Muscle of back (tissue), 11 donors: ENCODE data around the gene GOT1. TPM values are rescaled to one million over a fixed set of nuclear protein-coding genes. Genes with fewer than 3 reads are reported as not detected.

Source experiments
- DNase-seq, 3 donors: peaks; one replicate each; pipeline versions ENCODE4 v3.0.0 to v3.0.0-alpha.2; 2013
- polyA plus RNA-seq, 10 donors: library from polyadenylated mRNA; unstranded; fragments of 120-200 nt; gene quantifications; one replicate each; pipeline ENCODE4 v1.2.1, GENCODE V29; 2013; ENCODE audit not compliant: insufficient read length in 10 of 10

The GOT1 gene
- polyA plus RNA-seq, 10 donors, result 31.9 to 47.7 (median 38.7) TPM

DNA sequence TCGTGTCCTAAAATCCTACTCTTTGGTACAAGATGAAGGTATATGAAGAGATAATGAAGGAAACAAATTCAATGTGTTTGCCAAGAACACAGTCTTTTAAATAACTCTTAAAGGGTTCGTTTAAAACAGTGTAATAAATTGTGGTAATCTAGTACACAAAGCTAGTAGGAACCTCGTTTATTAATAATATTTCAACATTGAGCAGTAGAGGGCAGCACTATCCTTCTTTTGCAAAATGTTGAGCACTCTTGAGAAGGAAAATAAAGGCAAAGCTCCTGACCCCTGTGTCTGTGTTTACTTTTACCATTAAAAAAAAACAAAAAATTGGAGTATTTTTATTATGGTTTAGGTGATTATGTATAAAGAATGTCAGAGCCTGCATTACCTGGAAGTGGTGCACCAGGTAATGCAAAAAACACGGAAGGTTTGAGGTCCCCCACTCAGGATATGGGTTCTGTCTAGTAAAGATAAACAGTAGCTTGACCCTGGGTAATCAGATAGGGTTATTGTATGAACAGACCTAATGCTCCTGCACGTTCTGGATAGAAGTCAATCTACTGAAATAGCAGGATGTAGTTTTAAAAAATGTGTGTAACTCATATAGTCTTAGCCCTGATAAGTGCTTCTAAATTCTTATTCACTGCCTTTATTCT lies 5.7 kb upstream of the GOT1 start:
- peak; percentile 24 to 67 (median 44) for DNase-seq

DNA sequence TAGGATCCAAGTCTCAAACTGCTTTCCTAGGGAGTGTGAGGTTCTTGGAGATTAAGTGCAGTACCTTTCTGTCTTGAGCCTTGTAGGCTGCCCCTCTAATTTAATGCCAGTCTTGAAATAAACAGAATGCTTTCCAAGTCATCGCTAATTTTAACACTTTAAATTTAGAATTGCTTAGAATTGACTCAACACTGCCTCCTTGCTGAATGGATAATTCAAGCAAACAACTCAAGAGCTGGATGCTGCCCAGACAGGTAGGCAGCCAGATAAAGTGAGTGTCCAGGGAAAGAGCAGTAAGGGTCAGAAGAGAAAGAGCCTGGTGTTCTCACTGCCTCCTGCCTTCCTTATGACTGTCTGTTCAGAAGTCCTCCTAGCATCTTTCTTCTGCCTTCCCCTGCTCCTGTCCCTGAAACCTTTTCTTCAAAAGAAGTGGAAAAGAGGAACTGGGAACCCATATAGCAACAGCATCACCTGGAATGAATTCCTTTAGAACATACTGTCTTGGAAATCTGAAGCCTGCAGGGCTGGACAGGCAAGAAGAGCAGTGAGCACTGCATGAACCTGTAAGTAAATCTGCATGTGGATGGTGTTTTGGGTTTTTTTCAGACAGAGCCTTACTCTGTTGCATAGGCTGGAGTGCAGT lies 3.1 kb upstream of the GOT1 start:
- no peak for DNase-seq

DNA sequence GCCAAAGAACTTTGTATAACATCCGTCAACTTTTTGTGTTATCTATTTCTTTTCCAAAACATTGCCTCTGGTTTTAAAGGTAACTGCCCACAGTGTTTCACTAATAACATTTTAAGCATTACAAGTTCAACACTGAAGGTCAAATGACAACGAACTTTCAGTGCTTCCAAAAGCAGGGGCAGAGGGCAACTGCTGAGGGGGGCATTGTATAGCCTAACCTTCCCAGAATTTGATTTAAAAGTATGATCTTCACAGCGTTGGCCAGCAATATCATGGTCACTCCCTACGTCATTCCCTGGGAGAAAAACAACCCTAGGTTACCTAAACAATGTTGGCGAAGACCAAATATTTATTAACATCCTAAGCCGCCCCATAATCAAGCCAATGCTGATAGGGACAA lies 2.5 kb upstream of the GOT1 start:
- no peak for DNase-seq

DNA sequence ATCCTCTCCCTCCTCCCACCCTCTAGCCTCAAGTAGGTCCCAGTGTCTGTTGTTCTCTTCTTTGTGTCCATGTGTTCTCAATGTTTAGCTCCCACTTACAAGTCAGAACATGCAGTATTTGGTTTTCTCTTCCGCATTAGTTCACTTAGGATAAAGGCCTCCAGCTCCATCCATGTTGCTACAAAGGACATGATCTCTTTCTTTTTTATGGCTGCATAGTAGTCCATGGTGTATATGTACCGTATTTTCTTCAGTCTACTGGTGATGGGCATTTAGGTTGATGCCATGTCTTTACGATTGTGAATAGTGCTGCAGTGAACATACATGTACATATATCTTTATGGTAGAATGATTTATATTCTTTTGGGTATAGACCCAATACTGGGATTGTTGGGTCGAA lies 1.6 kb upstream of the GOT1 start:
- DNase-seq, result no peak

DNA sequence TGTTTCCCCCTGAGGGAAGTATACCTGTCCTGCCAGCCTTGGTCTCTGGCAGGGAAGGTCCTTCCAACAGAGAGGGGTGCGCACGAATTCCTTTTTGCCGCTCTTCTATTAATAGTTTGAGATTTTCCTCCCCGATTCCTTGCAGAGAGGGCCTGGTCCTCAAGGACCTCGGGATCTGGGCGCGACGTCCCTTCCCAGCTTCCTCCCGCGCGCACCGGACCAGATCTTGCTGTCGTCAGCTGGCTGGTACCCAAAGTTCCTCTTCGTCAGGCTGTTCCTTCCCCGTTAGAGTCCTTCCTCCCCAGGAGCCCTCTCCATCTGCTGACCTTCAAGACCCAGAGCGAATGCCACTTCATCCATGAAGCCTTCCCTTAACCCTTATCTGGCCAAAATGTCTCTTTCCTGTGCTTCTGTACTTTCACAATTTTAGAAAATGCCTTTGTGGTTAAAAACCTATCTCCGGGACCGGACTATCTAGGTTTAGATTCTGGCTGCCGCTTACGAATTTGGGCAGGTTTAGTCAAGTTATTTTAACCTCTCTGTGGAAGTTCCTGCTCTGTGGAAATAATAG lies 851 bp upstream of the GOT1 start:
- peak; percentile 43 to 81 (median 61) for DNase-seq

DNA sequence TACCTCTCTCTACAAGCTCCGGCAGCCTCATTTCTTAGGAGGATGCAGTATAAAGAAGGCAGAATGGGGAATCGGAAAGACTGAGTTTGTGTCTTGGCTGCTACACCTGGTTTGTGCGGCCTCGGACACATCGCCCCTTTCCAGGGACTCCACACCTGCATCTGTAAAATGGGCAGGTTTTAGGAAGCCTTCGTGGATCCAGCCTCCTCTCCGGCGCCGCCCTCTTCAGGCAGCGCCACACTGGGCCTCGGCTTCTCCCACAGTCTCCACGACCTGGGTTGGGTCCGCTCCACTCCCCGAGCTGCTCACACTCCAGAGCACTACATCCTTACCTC lies 341 bp downstream of the GOT1 start:
- DNase-seq, result no peak

DNA sequence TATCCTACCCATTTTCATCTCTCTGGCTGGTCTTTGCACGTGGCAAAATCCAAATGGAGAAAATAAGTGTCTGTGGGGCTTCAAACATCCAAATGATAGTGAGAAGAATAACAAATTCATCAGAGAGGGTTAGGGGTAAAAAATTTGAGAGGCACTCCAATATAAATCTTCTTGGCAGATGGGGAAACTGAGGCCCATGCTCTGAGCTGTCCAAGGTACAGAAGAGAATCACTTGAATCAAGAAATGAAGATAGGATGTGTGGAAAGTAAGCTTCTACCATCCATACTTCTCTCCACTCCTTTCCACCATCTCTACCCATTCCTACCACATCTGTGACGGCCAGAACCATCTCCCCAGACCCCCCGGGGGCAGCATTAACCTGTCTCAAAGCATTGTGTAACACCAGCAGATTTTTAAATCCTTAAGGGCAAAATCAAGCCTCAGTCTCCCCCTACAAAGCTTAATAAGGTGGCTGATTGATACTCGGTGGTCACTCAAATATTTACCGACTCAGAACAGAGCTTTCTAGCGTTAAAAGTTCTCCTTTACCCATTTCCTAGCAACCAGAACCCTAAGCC lies 818 bp downstream of the GOT1 start:
- no peak for DNase-seq

DNA sequence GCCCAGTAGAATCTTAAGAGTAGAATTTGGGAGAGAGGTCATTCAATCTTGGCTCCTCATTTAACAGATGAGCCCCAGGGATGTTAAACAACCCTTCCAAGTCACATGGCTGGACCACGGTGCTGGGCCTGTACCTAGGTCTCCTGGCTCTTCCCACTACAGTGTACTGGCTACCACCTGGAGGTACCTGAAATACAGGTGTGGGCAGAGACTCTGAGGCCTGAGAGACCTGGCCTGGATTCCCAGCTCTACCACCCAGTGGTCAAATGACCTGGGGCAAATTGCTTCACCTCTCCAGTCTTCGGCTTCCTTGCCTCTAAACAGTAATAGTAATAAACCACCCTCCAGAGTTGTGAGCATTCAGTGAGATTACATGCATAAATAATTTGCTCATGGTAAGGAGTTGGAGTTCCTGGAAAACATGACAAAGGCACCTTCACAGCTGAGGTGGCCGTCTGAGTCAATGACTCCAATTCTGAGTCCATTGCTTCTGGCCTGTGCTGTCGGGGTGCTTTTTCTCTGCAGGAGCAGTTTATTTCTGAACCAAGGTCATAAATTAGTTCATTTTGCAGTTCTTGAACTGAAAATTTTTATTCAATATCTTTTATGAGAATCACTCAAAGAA lies 2.7 kb downstream of the GOT1 start:
- DNase-seq, result no peak

DNA sequence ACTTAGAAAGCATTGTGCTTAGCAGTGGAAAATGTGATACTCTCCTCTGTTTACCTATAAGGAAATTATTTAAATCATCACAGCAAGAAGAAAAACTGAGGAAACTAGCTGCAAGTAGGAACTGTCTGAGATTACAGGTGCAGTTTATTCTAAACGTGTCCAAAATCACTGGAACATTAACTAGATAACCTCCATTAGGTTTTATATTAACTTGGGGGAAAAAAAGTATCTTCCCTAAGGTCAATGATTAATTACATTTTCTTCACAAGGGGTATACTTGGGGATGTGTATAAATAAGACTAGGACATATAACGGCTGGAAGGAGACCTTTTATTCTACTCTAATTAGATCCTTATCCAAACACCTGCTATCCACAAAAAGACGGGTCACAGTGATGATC lies 3.7 kb downstream of the GOT1 start:
- DNase-seq, result no peak

DNA sequence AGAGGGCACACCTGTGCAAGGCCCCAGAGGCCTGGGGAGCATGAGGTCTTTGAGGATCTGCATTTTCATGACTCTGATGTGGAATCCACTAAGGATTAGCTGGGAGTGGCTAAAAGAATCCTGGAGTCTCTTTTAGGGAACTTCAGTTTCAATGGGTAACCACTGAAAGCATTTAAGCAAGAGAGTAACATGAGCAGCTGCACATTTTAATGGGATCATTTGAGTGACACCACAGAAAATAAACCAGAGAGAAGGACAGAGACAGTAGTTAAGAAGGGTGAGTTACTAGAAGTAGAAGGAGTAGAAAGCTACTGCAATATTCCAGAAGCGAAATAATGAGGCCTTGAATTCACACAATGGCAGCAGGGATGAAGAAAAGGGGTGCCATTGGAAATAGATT lies 5.2 kb downstream of the GOT1 start:
- DNase-seq, result no peak

DNA sequence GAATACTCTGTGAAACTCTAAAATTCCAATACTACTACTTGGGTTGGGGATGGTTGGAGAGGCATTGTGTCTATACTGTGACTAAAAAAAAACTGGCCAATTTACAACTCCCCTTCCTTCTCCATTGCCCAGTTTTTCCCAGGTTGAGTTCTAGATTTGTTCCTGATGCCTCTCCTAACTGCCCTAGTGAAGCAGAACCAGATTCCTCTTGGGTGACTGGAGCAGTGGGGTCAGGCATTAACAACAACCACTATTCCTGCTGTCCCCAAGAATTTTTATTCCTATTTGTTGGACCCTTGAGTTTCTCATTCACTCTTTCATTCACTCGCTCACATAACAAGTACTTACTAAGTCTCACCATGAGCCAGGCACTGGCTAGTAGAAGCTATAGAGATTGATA lies 5.8 kb downstream of the GOT1 start:
- no peak for DNase-seq

DNA sequence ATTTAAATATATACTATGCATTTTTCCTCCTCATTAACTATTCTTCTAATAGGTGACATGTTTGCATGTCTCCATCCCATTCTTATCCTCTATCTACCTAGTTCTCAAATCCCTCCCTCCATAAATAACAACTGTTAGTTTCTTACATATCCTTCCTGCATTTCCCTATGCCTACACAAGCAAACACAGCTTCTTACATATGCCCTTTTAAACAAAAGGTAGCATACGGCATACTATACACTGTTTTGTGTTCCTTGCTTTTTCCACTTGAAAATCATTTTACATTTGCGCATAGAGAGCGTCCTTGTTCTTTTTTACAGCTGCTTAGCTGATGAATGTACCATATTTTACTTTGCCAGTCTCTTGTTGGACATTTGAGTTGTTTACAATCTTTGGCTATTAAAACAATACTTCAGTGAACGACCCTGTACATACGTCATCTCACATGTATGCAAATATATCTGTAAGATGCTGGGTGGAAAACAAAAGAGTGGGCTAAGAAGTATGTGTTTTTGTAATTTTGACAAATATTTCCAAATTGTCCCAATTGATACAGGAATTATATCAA lies 7.8 kb downstream of the GOT1 start:
- DNase-seq, result no peak

DNA sequence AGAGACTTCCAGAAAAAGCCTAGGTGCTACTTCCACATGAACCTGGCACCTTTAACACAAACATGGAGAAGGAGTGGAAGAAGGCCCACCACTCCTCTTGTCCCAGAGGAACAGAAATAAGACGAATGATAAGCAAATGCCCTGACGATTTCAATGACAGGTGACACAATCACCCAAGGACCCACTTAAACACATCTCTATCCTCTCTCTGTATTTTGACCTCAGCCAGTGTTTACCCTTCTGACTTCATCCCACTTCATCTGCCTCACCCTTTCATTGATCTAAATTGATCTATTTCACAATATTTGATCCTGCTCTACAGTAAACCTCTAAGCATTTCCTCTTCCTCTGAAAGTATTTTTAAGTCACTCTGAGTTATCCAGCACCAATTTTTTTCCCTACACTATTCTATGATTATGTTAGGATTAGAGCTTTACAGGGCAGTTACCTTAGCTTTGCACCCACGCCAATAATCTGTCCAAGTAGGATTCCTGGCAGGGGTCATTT lies 9.1 kb downstream of the GOT1 start:
- DNase-seq, result no peak

DNA sequence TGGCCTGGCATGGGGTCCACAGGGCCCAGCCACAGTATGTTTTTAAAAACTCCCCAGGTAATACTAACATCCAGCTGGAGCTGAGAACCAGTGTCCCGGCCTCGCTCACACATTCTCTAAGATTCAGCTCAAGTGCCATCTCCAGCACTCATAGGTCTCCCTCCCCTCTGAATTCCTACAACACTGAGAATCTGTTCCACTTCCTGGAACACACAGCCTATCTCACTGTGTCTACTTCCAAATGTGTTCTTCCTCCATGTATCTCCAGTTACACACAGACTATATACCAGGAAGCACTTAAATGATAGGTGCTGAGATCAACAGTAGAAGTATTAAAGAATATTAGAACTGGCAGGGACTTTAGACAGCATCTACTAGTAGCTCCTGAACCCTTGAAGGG lies 10.7 kb downstream of the GOT1 start:
- no peak for DNase-seq

DNA sequence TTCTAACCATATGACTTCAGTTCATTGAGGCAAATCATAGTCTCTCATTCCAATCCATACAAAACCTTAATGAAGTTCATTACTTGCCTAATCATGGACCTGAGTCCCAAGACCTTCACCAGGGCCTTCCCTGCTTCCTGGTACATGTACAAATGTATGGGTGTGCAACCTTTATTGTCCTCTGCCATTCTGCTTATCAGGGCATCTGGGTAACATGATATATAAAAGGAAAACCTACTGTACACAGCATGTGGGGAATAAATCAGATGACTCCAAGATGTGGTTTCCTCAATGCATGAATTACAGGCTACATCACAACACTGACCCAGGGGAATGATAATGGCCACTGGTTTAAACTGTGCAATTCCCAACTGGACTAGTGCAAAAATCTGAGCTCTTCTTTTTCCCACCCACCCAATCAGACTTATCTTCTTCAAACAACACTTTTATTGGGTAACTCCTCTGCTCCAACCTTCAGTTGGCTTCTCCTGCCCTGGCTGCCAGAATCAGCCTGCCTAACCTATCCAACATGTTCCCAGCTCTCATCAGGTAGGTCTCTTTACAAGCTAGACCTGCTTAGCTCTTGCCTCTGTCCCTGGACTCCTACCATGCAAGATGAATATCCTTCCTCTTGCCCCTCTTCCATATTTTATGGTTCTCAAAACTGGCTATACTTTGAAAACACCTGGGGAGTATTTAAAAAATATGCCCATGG lies 11.4 kb downstream of the GOT1 start:
- DNase-seq, result no peak

DNA sequence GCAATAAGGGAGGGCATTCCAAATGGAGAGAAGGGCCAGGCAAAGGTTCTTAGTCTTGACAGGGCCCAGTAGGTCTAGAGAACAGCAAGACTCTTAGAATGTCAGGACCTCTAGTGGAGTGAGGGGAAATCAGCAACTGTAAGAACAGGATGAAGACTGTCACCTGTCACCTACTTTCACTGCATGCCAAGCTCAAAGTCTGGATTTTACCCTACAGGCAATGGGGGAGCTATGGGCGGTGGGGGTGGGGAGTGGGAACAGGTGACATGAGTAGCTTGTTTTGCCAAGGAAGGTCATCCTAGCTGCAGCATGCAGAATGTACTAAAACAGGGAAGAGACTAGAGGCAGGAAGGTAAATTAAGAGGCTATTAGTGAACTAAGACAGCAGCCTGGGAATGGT lies 18.3 kb downstream of the GOT1 start:
- DNase-seq, result no peak

DNA sequence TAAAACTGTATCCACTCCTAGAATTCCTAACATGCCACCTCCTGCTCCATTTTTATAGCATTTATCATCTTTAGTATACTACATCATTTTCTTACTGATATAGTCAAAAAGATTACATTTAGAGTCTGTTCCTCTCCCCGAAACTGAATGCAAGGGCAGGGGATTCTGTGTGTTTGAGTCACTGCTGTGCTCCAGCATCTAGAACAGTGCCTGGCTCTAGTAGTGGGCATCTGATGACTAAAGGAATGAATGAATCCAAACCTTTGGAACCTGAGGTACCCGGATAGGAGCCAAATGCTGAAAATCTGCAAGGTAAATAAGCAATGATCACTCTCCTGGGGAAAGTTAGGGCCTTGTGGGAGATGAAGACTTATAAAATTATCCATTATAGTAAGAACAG lies 18.9 kb downstream of the GOT1 start:
- no peak for DNase-seq

DNA sequence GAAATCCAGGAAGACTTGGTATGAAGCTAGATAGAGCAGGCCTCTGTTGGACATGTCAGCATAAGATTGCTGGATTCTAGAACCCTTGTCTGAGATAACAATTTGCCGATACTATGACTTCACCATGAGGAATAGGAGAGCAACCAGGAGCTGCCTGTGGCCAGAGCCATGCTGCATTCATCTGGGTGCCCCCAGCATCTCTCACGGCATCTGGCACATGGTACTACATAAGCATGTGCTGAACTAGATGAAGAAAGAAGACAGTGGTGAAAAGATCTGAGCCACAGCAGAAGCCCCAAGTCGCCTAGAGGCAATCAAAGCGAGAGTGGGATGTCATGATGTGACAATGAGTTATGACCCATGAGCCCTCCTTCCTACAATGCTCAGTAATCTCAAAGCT lies 19.5 kb downstream of the GOT1 start:
- no peak for DNase-seq

DNA sequence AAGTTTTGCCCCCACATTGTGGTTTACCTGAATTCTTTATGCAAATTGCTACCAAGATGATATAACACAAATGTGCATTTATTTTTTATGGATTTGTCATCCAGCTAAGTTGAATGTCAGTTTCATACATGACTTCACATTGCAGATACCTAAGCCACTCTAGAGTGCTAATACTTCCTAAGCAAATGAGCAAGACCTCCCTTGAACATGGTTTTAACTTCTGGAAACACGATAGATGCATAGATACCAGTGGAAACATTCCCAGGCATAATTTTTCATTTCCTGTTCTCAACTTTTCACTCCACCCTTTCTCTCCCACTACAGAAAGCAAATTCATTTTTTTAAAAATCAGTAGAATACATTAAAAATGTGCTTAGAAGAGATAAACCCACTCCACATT lies 20.3 kb downstream of the GOT1 start:
- no peak for DNase-seq

DNA sequence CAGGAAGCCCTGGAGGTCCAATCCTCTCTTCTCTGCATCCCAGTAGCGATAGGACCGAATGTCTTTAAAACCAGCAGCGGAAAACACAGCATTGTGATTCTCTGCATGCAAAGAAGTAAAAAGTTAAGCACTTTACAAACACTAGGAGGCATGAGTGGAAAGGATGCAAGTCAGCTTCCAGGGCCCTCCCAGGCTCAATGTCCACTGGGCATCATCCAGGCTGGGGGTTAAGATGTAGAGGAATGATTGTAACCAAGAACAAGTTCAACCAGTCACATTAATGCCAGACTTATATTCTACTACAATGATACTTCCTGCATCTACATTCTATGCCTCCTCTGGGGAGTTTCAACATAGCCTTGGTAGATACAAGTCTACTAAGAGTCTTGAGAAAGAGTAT lies 24.3 kb downstream of the GOT1 start:
- no peak for DNase-seq

DNA sequence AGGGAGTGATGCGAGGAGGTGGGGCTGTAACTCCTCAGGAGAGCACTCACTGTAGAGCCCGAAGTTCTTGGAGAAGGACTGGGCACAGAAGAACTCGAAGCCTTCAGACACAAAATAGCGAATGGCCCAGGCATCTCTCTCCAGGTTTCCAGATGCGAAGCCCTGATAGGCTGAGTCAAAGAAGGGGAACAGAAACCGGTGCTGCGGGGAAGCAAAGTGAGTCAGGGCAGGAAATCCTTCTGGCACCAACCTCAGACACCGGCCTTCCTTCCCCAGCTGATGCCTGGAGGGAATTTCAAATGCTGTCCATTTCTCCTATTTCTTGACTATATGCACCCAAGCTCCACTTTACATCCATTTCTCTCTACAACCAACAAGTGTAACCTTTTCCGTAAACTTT lies 26.8 kb downstream of the GOT1 start:
- no peak for DNase-seq

DNA sequence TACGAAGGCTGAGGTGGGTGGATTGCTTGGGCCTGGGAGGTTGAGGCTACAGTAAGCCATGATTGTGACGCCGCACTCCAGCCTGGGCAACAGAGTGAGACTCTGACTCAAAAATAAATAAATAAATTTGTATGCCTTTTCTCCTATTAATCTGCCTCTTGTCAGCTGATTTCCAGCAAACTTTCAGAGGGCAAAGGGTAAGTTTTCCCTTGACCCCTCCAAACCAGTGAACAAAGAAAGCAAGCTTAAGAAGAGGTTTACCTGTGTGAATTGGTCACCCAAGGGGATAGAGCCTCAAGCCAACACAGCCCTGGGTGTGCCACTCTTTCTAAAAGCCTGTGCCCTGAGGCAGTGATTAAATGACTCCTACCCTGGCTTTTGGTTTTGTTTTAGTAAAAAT lies 30.8 kb downstream of the GOT1 start:
- DNase-seq, result no peak
